ENCODE data around the gene SERAC1. TPM values are rescaled to one million over a fixed set of nuclear protein-coding genes. Genes with fewer than 3 reads are reported as not detected.

The SERAC1 gene
- total and polyA plus RNA-seq, 2 donors (not counting 3 experiments of a cell fraction or from before 2014, with no cell fraction given), result 4.9 to 5.7 TPM

GRCh38 chr6:158150701-158151100 is 17.4 kb downstream of the SERAC1 start:
- CTCF ChIA-PET, result interaction anchor here (0.6 to 3.7 kb wide), 5 partner anchors 8 to 78 kb away, joined by 3 to 22 read pairs (median 5); no protein-coding TSS in a partner anchor
- H3K27me3 ChIP-seq (ENCODE audit: control insufficient read depth in 2 of 2, insufficient read depth in 2 of 2, low read length in 2 of 2), result no peaks in the 10 kb centered on the region
- H3K9me3 ChIP-seq (replicated peaks; ENCODE audit: control insufficient read depth, insufficient read depth, low read length), result no peaks in the 10 kb centered on the region
- no peak for DNase-seq (ENCODE audit: low read depth, low spot score)
- dilution Hi-C loops (cut with MboI; ENCODE audit: extremely low pct_ligation_motif_present, low sequenced_read_pairs), result no loop called here
- no peak overlapping the region for H2AFZ ChIP-seq (ENCODE audit: low read depth, low read length)
- no peak overlapping the region for H3K27ac ChIP-seq (ENCODE audit: insufficient read depth, low read depth, low read length)
- POLR2A ChIA-PET, result no interaction called here
- no peaks in the 10 kb centered on the region for H4K20me1 ChIP-seq (replicated peaks; ENCODE audit: control insufficient read depth, extremely low read depth, insufficient read depth, low read length)
- TF ChIP-seq GATA2 (IDR thresholded peaks at IDR 0.05; ENCODE audit: insufficient read depth, insufficient read length, low read depth, low read length), result no peak
- no peak for TF ChIP-seq EZH2 (IDR thresholded peaks at IDR 0.05; ENCODE audit: borderline replicate concordance, low read depth, low read length, severe bottlenecking)
- TF ChIP-seq CTCF (IDR thresholded peaks at IDR 0.05; ENCODE audit: extremely low read depth in 1 of 2, insufficient read depth in 1 of 2, low read depth in 1 of 2, low read length in 2 of 2), result no peak
- TF ChIP-seq POLR2A (IDR thresholded peaks at IDR 0.05; ENCODE audit: low read depth, low read length), result no peak
- TF ChIP-seq MYC (IDR thresholded peaks at IDR 0.05; ENCODE audit: low read depth, low read length), result no peak
- no peak for TF ChIP-seq MAX (IDR thresholded peaks at IDR 0.05; ENCODE audit: insufficient read depth, insufficient read length)
- TF ChIP-seq JUN (IDR thresholded peaks at IDR 0.05; ENCODE audit: borderline replicate concordance, insufficient read depth, insufficient read length, low read depth), result no peak
- TF ChIP-seq POLR2AphosphoS5 (IDR thresholded peaks at IDR 0.05; ENCODE audit: insufficient read depth, low read depth, low read length), result no peak
- no peak for TF ChIP-seq FOS (IDR thresholded peaks at IDR 0.05; ENCODE audit: borderline replicate concordance, insufficient read depth, low read length)
- no peak overlapping the region for H3K4me3 ChIP-seq (replicated peaks in 1 of 3; ENCODE audit: insufficient read depth in 1 of 3, low read depth in 1 of 3, low read length in 3 of 3)
- no peak for FAIRE-seq
- H3K9me1 ChIP-seq (replicated peaks; ENCODE audit: control insufficient read depth, extremely low read depth, insufficient read depth, low read length), result no peaks in the 10 kb centered on the region
- H3K9ac ChIP-seq (replicated peaks; ENCODE audit: extremely low read depth, insufficient read depth, low read length), result no peak overlapping the region
- H3K36me3 ChIP-seq (ENCODE audit: control insufficient read depth in 2 of 2, extremely low read depth in 1 of 2, insufficient read depth in 2 of 2, low read length in 2 of 2), result no peaks in the 10 kb centered on the region
- no peaks in the 10 kb centered on the region for H3K4me1 ChIP-seq (ENCODE audit: control insufficient read depth, extremely low read depth, insufficient read depth, low read length)
- no peaks in the 10 kb centered on the region for H3K79me2 ChIP-seq (ENCODE audit: control insufficient read depth, insufficient read depth, low read length)
- no TSS peak for BruUV-seq (replicated peaks)
- no peak overlapping the region for H3K4me2 ChIP-seq (ENCODE audit: insufficient read depth, low read length)
- intact Hi-C loops (cut with micrococcal nuclease), result no loop called here

Measured in endothelial cell of umbilical vein (primary cell).